Breast epithelium (tissue), 4 donors: ENCODE data around the gene CYP2W1. TPM values are rescaled to one million over a fixed set of nuclear protein-coding genes. Genes with fewer than 3 reads are reported as not detected.

Source experiments
- DNase-seq, 2 donors: peaks; one replicate each; pipeline ENCODE4 v3.0.0-alpha.2; 2019; ENCODE audit warnings: low spot score in 2 of 2
- H3K27ac ChIP-seq, 2 donors: fragments of 200-600 bp; sonication (generic) in 1 of 2; one replicate each; pipeline ENCODE4 v1.5.1; 2016 to 2019; ENCODE audit warnings: mild to moderate bottlenecking in 1 of 2
- H3K27me3 ChIP-seq, 2 donors: fragments of 200-600 bp; sonication (generic) in 1 of 2; one replicate each; pipeline versions ENCODE4 v1.5.1 to v1.6.0; 2017 to 2019; ENCODE audit warnings: control low read depth in 1 of 2, mild to moderate bottlenecking in 1 of 2
- H3K36me3 ChIP-seq: fragments of 200-600 bp; one replicate; pipeline ENCODE4 v1.5.1; 2019
- H3K4me1 ChIP-seq, 2 donors: fragments of 200-600 bp; sonication (generic); one replicate each; pipeline ENCODE4 v1.5.1; 2016 to 2019; ENCODE audit warnings: control low read depth in 1 of 2
- H3K4me3 ChIP-seq, 3 donors: fragments of 200-600 bp; sonication (generic); 1 replicate in 2 of 3; 2 replicates in 1 of 3; pipeline ENCODE4 v1.5.1; 2016 to 2019; ENCODE audit warnings: mild to moderate bottlenecking in 3 of 3, moderate library complexity in 2 of 3
- H3K9me3 ChIP-seq, 2 donors: fragments of 200-600 bp; sonication (generic) in 1 of 2; one replicate each; pipeline ENCODE4 v1.5.1; 2016 to 2019; ENCODE audit warnings: control low read depth in 1 of 2
- CTCF ChIP-seq, 3 donors: fragments of 450-650 bp; IDR thresholded peaks; one replicate each; pipeline ENCODE4 v1.5.1; 2016 to 2017; ENCODE audit warnings: antibody characterized with exemption in 3 of 3, mild to moderate bottlenecking in 3 of 3, moderate library complexity in 3 of 3
- POLR2A ChIP-seq: fragments of 450-650 bp; IDR thresholded peaks from one replicate; pipeline ENCODE4 v1.6.1; 2016; ENCODE audit warnings: antibody characterized with exemption, mild to moderate bottlenecking, moderate library complexity
- POLR2AphosphoS5 ChIP-seq, 3 donors: sonication (generic); formaldehyde crosslinking; IDR thresholded peaks; one replicate each; pipeline ENCODE4 v1.6.1; 2017; ENCODE audit warnings: antibody characterized with exemption in 3 of 3
- intact Hi-C: fragments of 100-400 bp; cut with DNase I; formaldehyde crosslinking; loops from one replicate; pipeline ENCODE4 v1.15.1; 2023; ENCODE audit warnings: low total_unique reads
- total RNA-seq, 3 donors: library from RNA; depleted of rRNA; stranded (reverse); fragments of >200 nt; gene quantifications; one replicate each; pipeline ENCODE4 v1.1.0, GENCODE V29; 2016

The CYP2W1 gene
- total RNA-seq, 3 donors from 2014 or later, result not detected

GRCh38 chr7:967361-968082 is 15.5 kb upstream of the CYP2W1 start:
- peaks cover 0 to 10% of the 10 kb centered on the region in 2 donors for H3K4me1 ChIP-seq
- H3K36me3 ChIP-seq, result peaks cover 13% of the 10 kb centered on the region
- H3K27ac ChIP-seq, result no peak overlapping the region
- peaks cover 0 to 6% of the 10 kb centered on the region in 2 donors for H3K27me3 ChIP-seq
- TF ChIP-seq CTCF (IDR thresholded peaks at IDR 0.05) (no peak), POLR2AphosphoS5 (IDR thresholded peaks at IDR 0.05) (no peak), POLR2A (no peak)
- no peaks in the 10 kb centered on the region for H3K9me3 ChIP-seq
- no peak overlapping the region for H3K4me3 ChIP-seq
- no peak for DNase-seq
- intact Hi-C loops, result no loop called here

GRCh38 chr7:968205-969105 is 14.5 kb upstream of the CYP2W1 start:
- Histone ChIP-seq H3K4me3 (no peak overlapping the region), H3K4me1 (peaks cover 0 to 7% of the 10 kb centered on the region in 2 donors), H3K27ac (no peak overlapping the region), H3K27me3 (no peaks in the 10 kb centered on the region), H3K36me3 (peaks cover 13% of the 10 kb centered on the region), H3K9me3 (no peaks in the 10 kb centered on the region)
- intact Hi-C loops, result no loop called here
- no peak for DNase-seq
- TF ChIP-seq CTCF (IDR thresholded peaks at IDR 0.05), result no peak
- no peak for TF ChIP-seq POLR2A
- no peak for TF ChIP-seq POLR2AphosphoS5 (IDR thresholded peaks at IDR 0.05)

GRCh38 chr7:969403-969802 is 13.6 kb upstream of the CYP2W1 start:
- intact Hi-C loops, result no loop called here
- Histone ChIP-seq H3K4me1 (peaks cover 0 to 10% of the 10 kb centered on the region in 2 donors), H3K4me3 (no peak overlapping the region), H3K27me3 (no peaks in the 10 kb centered on the region), H3K27ac (no peak overlapping the region), H3K9me3 (no peaks in the 10 kb centered on the region), H3K36me3 (peaks cover 13% of the 10 kb centered on the region)
- TF ChIP-seq POLR2A (no peak), POLR2AphosphoS5 (IDR thresholded peaks at IDR 0.05) (no peak), CTCF (IDR thresholded peaks at IDR 0.05) (no peak)
- DNase-seq, result no peak

GRCh38 chr7:970744-971143 is 12.2 kb upstream of the CYP2W1 start:
- Histone ChIP-seq H3K27me3 (no peaks in the 10 kb centered on the region), H3K4me3 (no peak overlapping the region), H3K36me3 (peaks cover 13% of the 10 kb centered on the region), H3K4me1 (peaks cover 0 to 10% of the 10 kb centered on the region in 2 donors), H3K27ac (no peak overlapping the region), H3K9me3 (no peaks in the 10 kb centered on the region)
- TF ChIP-seq POLR2AphosphoS5 (IDR thresholded peaks at IDR 0.05), result no peak
- TF ChIP-seq CTCF (IDR thresholded peaks at IDR 0.05), result no peak
- no peak for TF ChIP-seq POLR2A
- DNase-seq, result no peak
- intact Hi-C loops, result loop anchor here (5.0 kb wide), 1 partner anchor 1742 kb away; no protein-coding TSS in a partner anchor

- Histone ChIP-seq H3K9me3 (no peaks in the 10 kb centered on the region), H3K4me1 (peaks cover 0 to 10% of the 10 kb centered on the region in 2 donors), H3K36me3 (peaks cover 13% of the 10 kb centered on the region), H3K27ac (no peak overlapping the region), H3K27me3 (no peaks in the 10 kb centered on the region), H3K4me3 (no peak overlapping the region)
- intact Hi-C loops, result loop anchor here (5.0 kb wide), 1 partner anchor 1740 kb away; no protein-coding TSS in a partner anchor
- no peak for TF ChIP-seq POLR2A
- no peak for TF ChIP-seq POLR2AphosphoS5 (IDR thresholded peaks at IDR 0.05)
- TF ChIP-seq CTCF (IDR thresholded peaks at IDR 0.05), result no peak
- no peak for DNase-seq
Observed at GRCh38 chr7:972110-972509, 10.9 kb upstream of the CYP2W1 start.
